22Rv1 (cell line): ENCODE data around the gene COL23A1.

Source experiments
- CTCF ChIP-seq: fragments of 450-650 bp; IDR thresholded peaks from 2 replicates; pipeline ENCODE4 v1.5.1; 2017; ENCODE audit warnings: mild to moderate bottlenecking
- ZFX ChIP-seq: fragments of 450-650 bp; IDR thresholded peaks from 2 replicates; pipeline ENCODE4 v1.6.1; 2017; ENCODE audit warnings: antibody characterized with exemption, borderline replicate concordance

- TF ChIP-seq CTCF (no peak), ZFX (no peak)
Measured at GRCh38 chr5:178462816-178463215, 127.4 kb downstream of the COL23A1 start.
